Measurements from ENCODE around the gene BCAT1.

DNA sequence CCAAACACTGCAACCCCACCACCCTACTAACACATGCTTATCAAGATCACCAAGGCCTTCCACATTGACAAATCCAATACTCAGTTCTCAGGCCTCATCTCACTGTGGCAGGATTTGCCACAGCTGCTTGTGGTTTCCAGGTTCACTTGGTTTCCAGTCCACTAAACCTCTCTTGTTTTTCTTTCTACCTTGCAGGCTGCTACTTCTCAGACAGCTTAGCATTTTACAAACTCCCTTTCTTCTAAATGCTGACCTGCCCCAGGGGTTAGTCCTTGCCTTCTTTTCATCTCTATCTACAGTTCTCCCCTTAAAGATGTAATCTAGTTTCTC lies 84.1 kb downstream of the BCAT1 start:
- TF ChIP-seq EZH2 (IDR thresholded peaks at IDR 0.05; ENCODE audit: insufficient read depth, poor library complexity, severe bottlenecking), result no peak
- TF ChIP-seq EZH2phosphoT487 (IDR thresholded peaks at IDR 0.05; ENCODE audit: insufficient read depth, low read depth), result no peak

Data from GM23248 (cell line).